Psoas muscle (tissue), 8 donors: ENCODE results near the gene SIRT2. TPM values are rescaled to one million over a fixed set of nuclear protein-coding genes. Genes with fewer than 3 reads are reported as not detected.

ENCODE experiments used
- ATAC-seq, 4 donors: fragments of 200-7000 bp; cut with Tn5 transposase; one replicate each; pipeline ENCODE4 v1.9.1; 2020; ENCODE audit warnings: moderate library complexity in 3 of 4, mild to moderate bottlenecking in 2 of 4
- DNase-seq, 2 donors: peaks; one replicate each; pipeline ENCODE4 v3.0.0-alpha.2; 2020
- H3K27ac ChIP-seq: fragments of 200-600 bp; one replicate; pipeline ENCODE4 v1.8.0; 2022
- H3K27me3 ChIP-seq, 3 donors: fragments of 200-600 bp in 1 of 3; one replicate each; pipeline versions ENCODE4 v1.6.1 to v1.8.0; 2013 to 2022; ENCODE audit warnings: low read length in 2 of 3, mild to moderate bottlenecking in 2 of 3, moderate library complexity in 1 of 3; ENCODE audit not compliant: insufficient read depth in 3 of 3
- H3K36me3 ChIP-seq, 2 donors: fragments of 200-600 bp in 1 of 2; one replicate each; pipeline versions ENCODE4 v1.6.1 to v1.8.0; 2013 to 2022; ENCODE audit warnings: low read depth in 1 of 2, mild to moderate bottlenecking in 1 of 2, moderate library complexity in 1 of 2; ENCODE audit not compliant: insufficient read depth in 1 of 2
- H3K4me1 ChIP-seq: fragments of 200-600 bp; one replicate; pipeline ENCODE4 v1.8.0; 2022
- H3K4me3 ChIP-seq: fragments of 200-600 bp; one replicate; pipeline ENCODE4 v1.8.0; 2022; ENCODE audit warnings: mild to moderate bottlenecking
- H3K9me3 ChIP-seq: fragments of 200-600 bp; one replicate; pipeline ENCODE4 v1.8.0; 2022
- WGBS, 3 donors: extraction: QIAGEN DNeasy Blood & Tissue Kit; methylation state at CpG; one replicate each; pipeline versions ENCODE4 v1.1.6 to v1.1.7; 2013; 5-methylcytosine and 5-hydroxymethylcytosine counted together
- intact Hi-C, 2 donors: fragments of 100-400 bp; cut with DNase I; formaldehyde crosslinking; loops; one replicate each; pipeline versions ENCODE4 v1.11.0 to v1.14.2; 2022
- long read RNA-seq, 2 donors: library from polyadenylated mRNA; unstranded; transcript quantifications; one replicate each; pipeline ENCODE4 v2.0.0, GENCODE V29; 2021
- polyA plus RNA-seq, 3 donors: library from polyadenylated mRNA; stranded (reverse); fragments of 200-250 nt; gene quantifications; one replicate each; pipeline ENCODE4 v1.2.3, GENCODE V29; 2013
- total RNA-seq, 4 donors: library from RNA; stranded (reverse); fragmentation: NEBNext Ultra II Directional in 2 of 4; extraction: Animal tissue kit (Norgen Biotek cat#: 25700) in 2 of 4; gene quantifications; one replicate each; pipeline versions ENCODE4 v1.2.1 to v1.2.4, GENCODE V29; 2021 to 2023
- TF ChIP-seq, protein P1 (sequence below): fragments of 200-600 bp; IDR thresholded peaks from one replicate; pipeline ENCODE4 v1.8.0; 2022; ENCODE audit warnings: antibody characterized with exemption
- donor health status: healthy with polysubstance abuse.
- donor health status: DM: no; HTN: no; CAD: no; lungs with moderate emphysema.
- donor health status: Bipolar disorder and iron deficiency.
- donor health status: healthy.
- donor health status: DM: yes; HTN: yes; CAD: no.
- donor health status: DM: no; HTN: no; CAD: no.
- donor health status: DM: no; HTN: no; CAD: no.
- donor health status: DM: yes; HTN: yes; CAD: no.

The SIRT2 gene
- 100 to 1,000 TPM; 133 to 180 (median 147) TPM for total RNA-seq
- 100 to 1,000 TPM; 140 to 260 (median 204) TPM for polyA plus RNA-seq
- long read RNA-seq, donor 1, transcript SIRT2-201 (16 exons, 2,070 nt): minor isoform, 7 of 150 reads
- long read RNA-seq, donor 1, transcript SIRT2-204 (15 exons, 2,062 nt): major isoform, 61 of 150 reads
- long read RNA-seq, donor 1, partial matches to known transcripts: 9 of 150 reads
- long read RNA-seq, donor 1, other reads (novel, unspliced or antisense): 69 of 150 reads
- long read RNA-seq, donor 2, transcript SIRT2-201 (16 exons, 2,070 nt): minor isoform, 17 of 286 reads
- long read RNA-seq, donor 2, transcript SIRT2-213 (13 exons, 2,539 nt): minor isoform, 7 of 286 reads
- long read RNA-seq, donor 2, transcript SIRT2-204 (15 exons, 2,062 nt): major isoform, 122 of 286 reads
- long read RNA-seq, donor 2, partial matches to known transcripts: 11 of 286 reads
- long read RNA-seq, donor 2, other reads (novel, unspliced or antisense): 126 of 286 reads

DNA sequence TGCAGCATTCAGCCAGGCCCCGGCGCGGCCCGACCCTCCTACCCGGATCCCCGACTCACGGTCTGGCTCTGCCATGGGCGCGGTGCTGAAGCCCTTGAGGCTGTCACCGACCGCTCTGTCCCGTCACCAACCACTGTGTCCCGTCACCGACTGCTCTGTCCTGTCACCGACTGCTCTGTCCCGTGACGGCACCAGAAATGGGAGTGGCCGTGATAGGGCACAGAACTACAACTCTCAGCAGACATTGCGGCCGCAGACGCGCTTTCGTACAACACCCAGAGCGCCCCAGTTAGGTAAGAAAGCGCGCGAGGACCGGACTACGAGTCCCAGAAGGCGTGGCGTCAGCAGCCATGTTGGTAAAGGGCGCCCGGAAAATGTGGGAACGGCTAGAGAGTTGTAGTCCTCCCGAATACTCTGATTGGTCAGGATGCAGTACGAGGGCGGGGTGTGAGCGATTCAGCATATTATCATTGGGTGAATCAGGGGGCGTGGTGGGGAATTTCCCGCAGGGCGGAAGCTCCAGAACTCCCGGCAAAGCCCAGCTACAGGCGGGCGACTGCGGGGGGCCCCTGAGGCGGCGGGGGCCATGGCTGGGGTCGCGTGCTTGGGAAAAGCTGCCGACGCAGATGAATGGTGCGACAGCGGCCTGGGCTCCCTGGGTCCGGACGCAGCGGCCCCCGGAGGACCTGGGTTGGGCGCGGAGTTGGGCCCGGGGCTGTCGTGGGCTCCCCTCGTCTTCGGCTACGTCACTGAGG, at the start of gene SIRT2, which contains the start of gene NFKBIB:
SIRT2 (minus strand) TSS at position 172 of the 755 bp plus-strand sequence; CDS start at position 75, 97 bp downstream.
NFKBIB (plus strand) TSS at position 523 of the 755 bp plus-strand sequence; CDS start at position 587, 64 bp downstream.
- Histone ChIP-seq H3K36me3 (peaks cover 0 to 23% of the 10 kb centered on the region in 2 donors), H3K4me1 (peaks cover 45% of the 10 kb centered on the region), H3K27me3 (no peaks in the 10 kb centered on the region), H3K4me3 (peak within 1 kb of the TSS; percentile 87), H3K9me3 (no peaks in the 10 kb centered on the region), H3K27ac (peak within 1 kb of the TSS; percentile 96)
- WGBS, 3 donors: 0% methylated on average over 60 to 64 of the region's 64 CpGs
- DNase-seq (peak; percentile 100), ATAC-seq (peak; percentile 95 to 96 (median 96))
- TF ChIP-seq, protein P1, sequence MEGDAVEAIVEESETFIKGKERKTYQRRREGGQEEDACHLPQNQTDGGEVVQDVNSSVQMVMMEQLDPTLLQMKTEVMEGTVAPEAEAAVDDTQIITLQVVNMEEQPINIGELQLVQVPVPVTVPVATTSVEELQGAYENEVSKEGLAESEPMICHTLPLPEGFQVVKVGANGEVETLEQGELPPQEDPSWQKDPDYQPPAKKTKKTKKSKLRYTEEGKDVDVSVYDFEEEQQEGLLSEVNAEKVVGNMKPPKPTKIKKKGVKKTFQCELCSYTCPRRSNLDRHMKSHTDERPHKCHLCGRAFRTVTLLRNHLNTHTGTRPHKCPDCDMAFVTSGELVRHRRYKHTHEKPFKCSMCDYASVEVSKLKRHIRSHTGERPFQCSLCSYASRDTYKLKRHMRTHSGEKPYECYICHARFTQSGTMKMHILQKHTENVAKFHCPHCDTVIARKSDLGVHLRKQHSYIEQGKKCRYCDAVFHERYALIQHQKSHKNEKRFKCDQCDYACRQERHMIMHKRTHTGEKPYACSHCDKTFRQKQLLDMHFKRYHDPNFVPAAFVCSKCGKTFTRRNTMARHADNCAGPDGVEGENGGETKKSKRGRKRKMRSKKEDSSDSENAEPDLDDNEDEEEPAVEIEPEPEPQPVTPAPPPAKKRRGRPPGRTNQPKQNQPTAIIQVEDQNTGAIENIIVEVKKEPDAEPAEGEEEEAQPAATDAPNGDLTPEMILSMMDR: no peak
- intact Hi-C loops: loop anchor here in 1 of 2 donors (1.0 kb wide), 1 partner anchor 252 kb away; the partner anchor contains the start of gene ACTN4

DNA sequence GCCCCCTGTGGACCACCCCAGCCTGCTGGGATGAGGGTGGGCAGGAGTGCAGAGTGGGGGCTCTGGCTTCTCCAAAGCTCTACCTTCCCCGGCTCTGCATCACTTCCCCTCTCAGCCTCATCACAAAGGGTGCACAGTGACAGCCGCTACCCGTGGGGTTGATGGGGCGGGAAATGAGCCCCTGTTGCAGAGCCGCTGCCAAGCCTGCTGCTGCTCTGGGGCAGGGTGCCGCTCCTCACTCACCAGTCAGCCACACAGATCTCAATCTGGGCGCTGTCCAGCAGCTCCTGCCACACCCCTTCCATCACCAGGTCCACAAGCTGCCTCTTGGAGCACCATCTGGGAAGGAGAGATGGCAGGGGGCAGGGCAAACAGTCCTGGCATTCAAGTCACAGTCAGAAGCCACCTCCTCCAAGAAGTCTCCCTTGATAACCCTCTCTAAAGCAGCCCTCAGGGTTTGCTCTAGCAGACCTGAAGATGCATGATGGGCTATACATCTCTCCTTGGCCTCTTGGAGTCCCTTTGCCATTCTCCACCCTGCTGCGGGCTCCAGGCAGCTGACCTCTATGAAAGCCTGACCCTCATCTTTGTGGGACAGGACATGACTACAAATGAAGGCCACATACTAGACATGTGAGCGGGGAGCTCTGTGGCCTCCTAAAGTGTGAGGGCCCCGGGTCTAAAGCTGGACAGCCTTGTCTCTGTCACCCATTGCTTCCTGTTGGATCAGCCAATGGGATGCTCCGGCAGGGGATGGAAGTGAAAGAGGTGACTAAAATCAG, 47.0 kb upstream of the SIRT2 start:
- Histone ChIP-seq H3K27me3 (no peaks in the 10 kb centered on the region), H3K9me3 (no peaks in the 10 kb centered on the region)
- no peak for DNase-seq

DNA sequence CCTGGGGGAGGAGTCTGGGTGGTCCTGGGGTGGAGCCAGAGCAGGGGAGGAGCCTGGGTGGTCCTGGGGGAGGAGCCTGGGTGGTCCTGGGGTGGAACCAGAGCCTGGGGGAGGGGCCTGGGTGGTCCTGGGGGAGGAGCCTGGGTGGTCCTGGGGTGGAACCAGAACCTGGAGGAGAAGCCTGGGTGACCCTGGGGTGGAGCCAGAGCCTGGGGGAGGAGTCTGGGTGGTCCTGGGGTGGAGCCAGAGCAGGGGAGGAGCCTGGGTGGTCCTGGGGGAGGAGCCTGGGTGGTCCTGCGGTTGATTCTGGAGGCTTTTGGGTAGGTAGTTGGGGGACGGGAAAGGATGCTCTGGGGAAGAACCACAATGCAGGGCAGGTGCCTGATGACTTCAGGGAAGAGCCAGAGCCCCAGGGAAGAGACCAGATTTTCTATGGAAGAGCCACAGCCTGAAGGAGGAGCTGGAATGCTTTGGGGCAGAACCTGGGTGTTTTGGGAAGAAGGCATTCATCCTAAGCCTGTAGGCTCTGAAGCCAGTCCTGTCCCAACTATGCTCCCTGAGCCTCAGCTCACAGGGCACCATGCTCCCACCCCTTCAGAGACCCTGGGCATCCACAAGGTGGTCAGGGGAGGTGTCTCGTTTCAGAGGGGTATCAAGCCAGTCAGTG, 46.3 kb upstream of the SIRT2 start:
- intact Hi-C loops: no loop called here

More for the DNA sequence above, 47.0 kb upstream of the SIRT2 start:
- Histone ChIP-seq H3K4me1 (peaks cover 6% of the 10 kb centered on the region), H3K4me3 (no peak overlapping the region), H3K27ac (no peak overlapping the region), H3K36me3 (no peaks in the 10 kb centered on the region)
- TF ChIP-seq, protein P1: no peak
- ATAC-seq: no peak
- intact Hi-C loops: no loop called here
- WGBS, 3 donors: 86 to 88% (median 87%) methylated on average over 11 of the region's 11 CpGs

More for the DNA sequence above, 46.3 kb upstream of the SIRT2 start:
- Histone ChIP-seq H3K36me3 (no peaks in the 10 kb centered on the region), H3K27me3 (no peaks in the 10 kb centered on the region), H3K27ac (no peak overlapping the region), H3K4me1 (peaks cover 6% of the 10 kb centered on the region), H3K4me3 (no peak overlapping the region), H3K9me3 (no peaks in the 10 kb centered on the region)
- ATAC-seq (no peak), DNase-seq (no peak)
- TF ChIP-seq, protein P1: no peak
- 84 to 98% (median 88%) methylated on average over 3 of the region's 3 CpGs for WGBS, 3 donors
